Measurements from ENCODE around the gene TAS2R31.

The TAS2R31 gene

DNA sequence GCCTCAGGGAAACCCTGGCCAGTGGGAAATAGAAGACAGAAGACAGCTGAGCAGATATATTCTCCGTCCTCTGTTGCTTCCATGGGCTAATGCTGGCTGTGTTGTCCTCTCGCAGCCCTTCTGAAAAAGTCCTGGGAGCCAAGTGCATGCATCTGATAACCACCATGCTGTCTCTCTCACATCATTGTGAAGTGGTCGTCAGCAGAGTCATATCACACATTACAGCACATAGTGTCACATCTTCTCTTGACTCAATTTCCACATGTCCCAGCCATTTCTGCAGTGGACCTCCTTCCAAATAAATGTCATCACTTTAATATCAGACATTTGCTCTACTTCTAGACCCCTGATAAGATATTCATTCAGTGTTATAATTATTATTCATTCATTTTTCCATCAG is 36.9 kb downstream of the TAS2R31 start:
- no CpG with 5 or more reads among the region's 3 CpGs for WGBS, 2 donors (ENCODE audit: extremely low coverage in 2 of 2, insufficient read length in 2 of 2, insufficient replicate concordance in 1 of 2)
- H3K27ac ChIP-seq (replicated peaks; ENCODE audit: low read length), result no peak overlapping the region

GRCh38 chr12:10989107-10989506 is 42.1 kb downstream of the TAS2R31 start:
- Histone ChIP-seq H3K9ac (ENCODE audit: low read depth, low read length, poor library complexity) (no peak overlapping the region), H3K18ac (ENCODE audit: low read length) (no peak overlapping the region), H3K9me3 (replicated peaks in 1 of 2; ENCODE audit: control insufficient read depth in 2 of 2, insufficient read depth in 1 of 2, low read depth in 1 of 2, low read length in 2 of 2) (peaks cover 0 to 11% of the 10 kb centered on the region in 2 donors), H3K4me1 (ENCODE audit: control insufficient read depth in 2 of 2, insufficient read depth in 1 of 2, low read depth in 1 of 2, low read length in 2 of 2) (peaks cover 0 to 2% of the 10 kb centered on the region in 2 donors), H3K79me1 (ENCODE audit: low read depth, low read length) (no peaks in the 10 kb centered on the region), H2AFZ (ENCODE audit: low read length) (no peak overlapping the region), H4K8ac (ENCODE audit: low read depth, low read length) (no peak overlapping the region), H3K4me2 (ENCODE audit: insufficient read depth, low read length, poor library complexity, severe bottlenecking) (no peak overlapping the region), H2BK5ac (ENCODE audit: low read length) (no peak overlapping the region), H2BK12ac (ENCODE audit: low read length) (no peak overlapping the region), H3K14ac (ENCODE audit: low read length) (no peak overlapping the region), H2AK5ac (ENCODE audit: low read depth, low read length) (no peak overlapping the region), H3K27me3 (ENCODE audit: control insufficient read depth in 3 of 3, insufficient read depth in 3 of 3, low read depth in 1 of 3, low read length in 3 of 3) (no peaks in the 10 kb centered on the region), H3K36me3 (replicated peaks in 1 of 2; ENCODE audit: control insufficient read depth in 2 of 2, insufficient read depth in 2 of 2, low read length in 2 of 2) (peaks cover 3 to 17% of the 10 kb centered on the region in 2 donors), H2BK15ac (ENCODE audit: low read length) (no peak overlapping the region), H3K27ac (replicated peaks; ENCODE audit: low read length) (no peak overlapping the region), H2BK120ac (ENCODE audit: low read depth, low read length) (no peak overlapping the region), H3K23ac (ENCODE audit: low read depth, low read length, poor library complexity) (no peak overlapping the region), H4K91ac (ENCODE audit: low read depth, low read length, poor library complexity) (no peak overlapping the region), H3K4me3 (ENCODE audit: low read length in 2 of 2) (no peak overlapping the region), H3K4ac (ENCODE audit: low read length) (no peak overlapping the region)
- DNase-seq (ENCODE audit: low spot score), result no peak
- no CpG with 5 or more reads among the region's 2 CpGs for WGBS, 2 donors (ENCODE audit: extremely low coverage in 2 of 2, insufficient read length in 2 of 2, insufficient replicate concordance in 1 of 2)

More for the DNA sequence above, 36.9 kb downstream of the TAS2R31 start:
- Histone ChIP-seq H3K4me3 (ENCODE audit: low read length in 2 of 2) (no peak overlapping the region), H3K36me3 (replicated peaks in 1 of 2; ENCODE audit: control insufficient read depth in 2 of 2, insufficient read depth in 2 of 2, low read length in 2 of 2) (peaks cover 5 to 36% of the 10 kb centered on the region in 2 donors), H4K8ac (ENCODE audit: low read depth, low read length) (no peak overlapping the region), H2AK5ac (ENCODE audit: low read depth, low read length) (no peak overlapping the region), H3K9me3 (replicated peaks in 1 of 2; ENCODE audit: control insufficient read depth in 2 of 2, insufficient read depth in 1 of 2, low read depth in 1 of 2, low read length in 2 of 2) (peaks cover 0 to 11% of the 10 kb centered on the region in 2 donors), H2BK12ac (ENCODE audit: low read length) (no peak overlapping the region), H3K4me1 (ENCODE audit: control insufficient read depth in 2 of 2, insufficient read depth in 1 of 2, low read depth in 1 of 2, low read length in 2 of 2) (peaks cover 0 to 2% of the 10 kb centered on the region in 2 donors), H3K27me3 (ENCODE audit: control insufficient read depth in 3 of 3, insufficient read depth in 3 of 3, low read depth in 1 of 3, low read length in 3 of 3) (no peaks in the 10 kb centered on the region), H3K23ac (ENCODE audit: low read depth, low read length, poor library complexity) (no peak overlapping the region), H3K4me2 (ENCODE audit: insufficient read depth, low read length, poor library complexity, severe bottlenecking) (no peak overlapping the region), H2BK5ac (ENCODE audit: low read length) (no peak overlapping the region), H3K4ac (ENCODE audit: low read length) (no peak overlapping the region), H3K79me1 (ENCODE audit: low read depth, low read length) (no peaks in the 10 kb centered on the region), H4K91ac (ENCODE audit: low read depth, low read length, poor library complexity) (no peak overlapping the region), H2BK120ac (ENCODE audit: low read depth, low read length) (no peak overlapping the region), H2BK15ac (ENCODE audit: low read length) (no peak overlapping the region), H3K9ac (ENCODE audit: low read depth, low read length, poor library complexity) (no peak overlapping the region), H3K14ac (ENCODE audit: low read length) (no peak overlapping the region), H3K18ac (ENCODE audit: low read length) (no peak overlapping the region), H2AFZ (ENCODE audit: low read length) (no peak overlapping the region)
- no peak for DNase-seq (ENCODE audit: low spot score)

DNA sequence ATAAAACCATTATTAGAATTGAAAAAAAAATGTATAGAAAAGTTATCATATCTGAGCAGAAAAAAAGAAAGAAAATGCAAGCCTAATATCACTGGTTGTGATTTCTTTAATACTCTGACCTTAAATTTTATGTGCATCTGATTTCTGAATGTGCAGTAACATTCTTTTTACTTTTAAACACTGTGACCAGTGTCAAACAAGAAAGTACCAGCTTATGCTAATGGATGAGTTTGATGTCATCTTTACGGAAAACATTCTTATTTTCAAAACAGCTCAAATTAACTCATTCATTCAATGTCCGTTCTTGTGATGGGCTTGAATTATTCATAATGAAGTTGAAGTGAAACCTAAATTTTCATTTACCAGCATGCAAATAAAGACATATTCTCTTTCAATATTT is 44.4 kb downstream of the TAS2R31 start, which contains the start of gene TAS2R50:
TAS2R50 (minus strand) TSS at position 101 of the 400 bp plus-strand sequence; CDS start at position 49, 52 bp downstream.
- no peak within 1 kb of the TSS for H4K91ac ChIP-seq (ENCODE audit: low read depth, low read length, poor library complexity)
- H3K36me3 ChIP-seq (replicated peaks in 1 of 2; ENCODE audit: control insufficient read depth in 2 of 2, insufficient read depth in 2 of 2, low read length in 2 of 2), result peaks cover 2 to 8% of the 10 kb centered on the region in 2 donors
- no CpG with 5 or more reads among the region's 2 CpGs for WGBS, 2 donors (ENCODE audit: extremely low coverage in 2 of 2, insufficient read length in 2 of 2, insufficient replicate concordance in 1 of 2)
- H2AK5ac ChIP-seq (ENCODE audit: low read depth, low read length), result no peak within 1 kb of the TSS
- no peaks in the 10 kb centered on the region for H3K4me1 ChIP-seq (ENCODE audit: control insufficient read depth in 2 of 2, insufficient read depth in 1 of 2, low read depth in 1 of 2, low read length in 2 of 2)
- no peak within 1 kb of the TSS for H3K18ac ChIP-seq (ENCODE audit: low read length)
- no peak within 1 kb of the TSS for H2BK5ac ChIP-seq (ENCODE audit: low read length)
- no peak within 1 kb of the TSS for H3K14ac ChIP-seq (ENCODE audit: low read length)
- H3K23ac ChIP-seq (ENCODE audit: low read depth, low read length, poor library complexity), result no peak within 1 kb of the TSS
- no peaks in the 10 kb centered on the region for H3K27me3 ChIP-seq (ENCODE audit: control insufficient read depth in 3 of 3, insufficient read depth in 3 of 3, low read depth in 1 of 3, low read length in 3 of 3)
- no peak for DNase-seq (ENCODE audit: low spot score)
- no peak within 1 kb of the TSS for H2BK12ac ChIP-seq (ENCODE audit: low read length)
- H2BK15ac ChIP-seq (ENCODE audit: low read length), result no peak within 1 kb of the TSS
- H2BK120ac ChIP-seq (ENCODE audit: low read depth, low read length), result no peak within 1 kb of the TSS
- H4K8ac ChIP-seq (ENCODE audit: low read depth, low read length), result no peak within 1 kb of the TSS
- no peak within 1 kb of the TSS for H3K4me2 ChIP-seq (ENCODE audit: insufficient read depth, low read length, poor library complexity, severe bottlenecking)
- H3K27ac ChIP-seq (replicated peaks; ENCODE audit: low read length), result no peak within 1 kb of the TSS
- peaks cover 0 to 11% of the 10 kb centered on the region in 2 donors for H3K9me3 ChIP-seq (replicated peaks in 1 of 2; ENCODE audit: control insufficient read depth in 2 of 2, insufficient read depth in 1 of 2, low read depth in 1 of 2, low read length in 2 of 2)
- H3K4ac ChIP-seq (ENCODE audit: low read length), result no peak within 1 kb of the TSS
- H3K9ac ChIP-seq (ENCODE audit: low read depth, low read length, poor library complexity), result no peak within 1 kb of the TSS
- no peak within 1 kb of the TSS for H3K4me3 ChIP-seq (ENCODE audit: low read length in 2 of 2)
- H2AFZ ChIP-seq (ENCODE audit: low read length), result no peak within 1 kb of the TSS
- no peaks in the 10 kb centered on the region for H3K79me1 ChIP-seq (ENCODE audit: low read depth, low read length)

DNA sequence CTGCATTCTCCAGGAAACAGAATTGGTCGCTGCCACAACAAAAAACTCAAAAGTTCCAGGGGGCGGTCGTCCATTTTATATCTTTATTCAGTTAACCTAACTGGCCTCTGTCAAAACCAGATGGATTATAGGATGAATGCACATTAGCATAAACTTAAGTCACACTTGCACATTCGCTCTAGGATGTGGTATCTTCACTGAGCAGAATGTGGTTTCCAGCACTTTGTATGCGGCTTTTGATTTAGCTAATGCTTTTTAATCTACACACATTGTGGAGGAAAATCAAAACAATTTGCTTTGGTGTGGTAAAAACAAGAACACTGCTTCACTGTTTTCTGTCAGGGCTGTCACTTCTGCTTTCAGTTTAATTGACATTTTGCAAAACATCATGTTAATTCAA is 49.0 kb downstream of the TAS2R31 start:
- H3K36me3 ChIP-seq (replicated peaks in 1 of 2; ENCODE audit: control insufficient read depth in 2 of 2, insufficient read depth in 2 of 2, low read length in 2 of 2), result peaks cover 0 to 2% of the 10 kb centered on the region in 2 donors
- WGBS, 2 donors (ENCODE audit: extremely low coverage in 2 of 2, insufficient read length in 2 of 2, insufficient replicate concordance in 1 of 2), result no CpG with 5 or more reads among the region's 5 CpGs
- no peak for DNase-seq (ENCODE audit: low spot score)
- no peak overlapping the region for H3K14ac ChIP-seq (ENCODE audit: low read length)
- H2BK15ac ChIP-seq (ENCODE audit: low read length), result no peak overlapping the region
- no peak overlapping the region for H4K91ac ChIP-seq (ENCODE audit: low read depth, low read length, poor library complexity)
- H3K18ac ChIP-seq (ENCODE audit: low read length), result no peak overlapping the region
- H2BK120ac ChIP-seq (ENCODE audit: low read depth, low read length), result no peak overlapping the region
- H3K4me3 ChIP-seq (ENCODE audit: low read length in 2 of 2), result no peak overlapping the region
- no peaks in the 10 kb centered on the region for H3K79me1 ChIP-seq (ENCODE audit: low read depth, low read length)
- H2AK5ac ChIP-seq (ENCODE audit: low read depth, low read length), result no peak overlapping the region
- H3K27me3 ChIP-seq (ENCODE audit: control insufficient read depth in 3 of 3, insufficient read depth in 3 of 3, low read depth in 1 of 3, low read length in 3 of 3), result no peaks in the 10 kb centered on the region
- H3K4me2 ChIP-seq (ENCODE audit: insufficient read depth, low read length, poor library complexity, severe bottlenecking), result no peak overlapping the region
- H2BK12ac ChIP-seq (ENCODE audit: low read length), result no peak overlapping the region
- H3K4me1 ChIP-seq (ENCODE audit: control insufficient read depth in 2 of 2, insufficient read depth in 1 of 2, low read depth in 1 of 2, low read length in 2 of 2), result no peaks in the 10 kb centered on the region
- H4K8ac ChIP-seq (ENCODE audit: low read depth, low read length), result no peak overlapping the region
- H3K23ac ChIP-seq (ENCODE audit: low read depth, low read length, poor library complexity), result no peak overlapping the region
- H2BK5ac ChIP-seq (ENCODE audit: low read length), result no peak overlapping the region
- H3K9me3 ChIP-seq (replicated peaks in 1 of 2; ENCODE audit: control insufficient read depth in 2 of 2, insufficient read depth in 1 of 2, low read depth in 1 of 2, low read length in 2 of 2), result no peaks in the 10 kb centered on the region
- no peak overlapping the region for H3K4ac ChIP-seq (ENCODE audit: low read length)
- H3K27ac ChIP-seq (replicated peaks; ENCODE audit: low read length), result no peak overlapping the region
- H3K9ac ChIP-seq (ENCODE audit: low read depth, low read length, poor library complexity), result no peak overlapping the region
- no peak overlapping the region for H2AFZ ChIP-seq (ENCODE audit: low read length)
